KMS-11 (cell line): ENCODE results near the gene ARHGAP44.

ENCODE experiments used
- H2AFZ ChIP-seq: fragments of 200-600 bp; sonication (generic); 2 replicates; pipeline ENCODE4 v1.6.1; 2016; ENCODE audit warnings: antibody characterized with exemption, mixed run types, low read depth
- H3K27ac ChIP-seq: fragments of 200-600 bp; sonication (generic); 2 replicates; pipeline ENCODE4 v1.6.1; 2016; ENCODE audit warnings: mild to moderate bottlenecking, mixed run types
- H3K27me3 ChIP-seq: fragments of 200-600 bp; sonication (generic); 2 replicates; pipeline ENCODE4 v1.6.1; 2017; ENCODE audit warnings: mild to moderate bottlenecking, low read depth, mixed run types, moderate library complexity; ENCODE audit not compliant: insufficient read depth
- H3K36me3 ChIP-seq: fragments of 200-600 bp; sonication (generic); 2 replicates; pipeline ENCODE4 v1.6.1; 2017; ENCODE audit warnings: mild to moderate bottlenecking, mixed run types; ENCODE audit not compliant: insufficient read depth
- H3K4me1 ChIP-seq: fragments of 200-600 bp; sonication (generic); 2 replicates; pipeline ENCODE4 v1.6.1; 2016; ENCODE audit warnings: mild to moderate bottlenecking, low read depth, mixed run types; ENCODE audit not compliant: poor library complexity, severe bottlenecking
- H3K4me2 ChIP-seq: fragments of 200-600 bp; sonication (generic); 2 replicates; pipeline ENCODE4 v1.7.0; 2016; ENCODE audit warnings: mild to moderate bottlenecking, mixed run types
- H3K4me3 ChIP-seq: fragments of 200-600 bp; sonication (generic); IDR thresholded peaks from 2 replicates; pipeline ENCODE4 v1.6.1; 2017; ENCODE audit warnings: low read depth, low read length, mixed read lengths; ENCODE audit not compliant: insufficient read depth
- H3K79me2 ChIP-seq: fragments of 200-600 bp; sonication (generic); 2 replicates; pipeline ENCODE4 v1.6.1; 2016; ENCODE audit warnings: low read depth, mixed run types; ENCODE audit not compliant: insufficient read depth
- H3K9ac ChIP-seq: fragments of 200-600 bp; sonication (generic); 2 replicates; pipeline ENCODE4 v1.6.1; 2016; ENCODE audit warnings: mild to moderate bottlenecking, mixed run types
- H4K20me1 ChIP-seq: fragments of 200-600 bp; sonication (generic); 2 replicates; pipeline ENCODE4 v1.6.1; 2016; ENCODE audit warnings: mild to moderate bottlenecking, mixed run types; ENCODE audit not compliant: insufficient read depth
- TF ChIP-seq, protein P1 (sequence below): fragments of 200-600 bp; sonication (generic); conservative IDR thresholded peaks from 2 replicates; pipeline ENCODE4 v1.6.1; 2017; ENCODE audit warnings: low read depth, mild to moderate bottlenecking, antibody characterized with exemption, low read length, moderate library complexity, mixed read lengths

ARHGAP44 gene

DNA sequence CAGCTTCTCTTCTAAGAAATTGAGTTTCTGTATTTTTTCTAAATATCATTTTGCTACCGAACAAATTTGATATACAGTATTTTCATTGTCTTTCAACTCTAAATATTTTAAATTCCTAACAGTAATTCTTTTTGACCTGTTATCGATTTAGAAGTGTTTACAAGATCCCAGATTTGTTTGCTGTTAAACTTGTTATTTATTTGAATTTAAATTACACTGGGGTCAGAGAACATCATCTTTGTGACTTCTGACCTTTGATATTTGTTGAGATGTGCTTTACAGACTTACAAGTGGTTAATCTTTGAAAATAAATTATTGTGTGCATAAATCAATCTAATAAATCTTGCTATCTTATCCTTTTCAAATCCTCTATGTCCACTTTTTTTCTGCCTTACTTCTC, 94.2 kb downstream of the ARHGAP44 start:
- Histone ChIP-seq H3K79me2 (no peaks in the 10 kb centered on the region), H4K20me1 (no peaks in the 10 kb centered on the region), H3K36me3 (no peaks in the 10 kb centered on the region), H3K27me3 (no peaks in the 10 kb centered on the region), H3K27ac (no peak overlapping the region), H3K4me2 (no peak overlapping the region), H2AFZ (no peak overlapping the region), H3K4me3 (no peak overlapping the region), H3K9ac (no peak overlapping the region), H3K4me1 (no peaks in the 10 kb centered on the region)
- TF ChIP-seq, protein P1, sequence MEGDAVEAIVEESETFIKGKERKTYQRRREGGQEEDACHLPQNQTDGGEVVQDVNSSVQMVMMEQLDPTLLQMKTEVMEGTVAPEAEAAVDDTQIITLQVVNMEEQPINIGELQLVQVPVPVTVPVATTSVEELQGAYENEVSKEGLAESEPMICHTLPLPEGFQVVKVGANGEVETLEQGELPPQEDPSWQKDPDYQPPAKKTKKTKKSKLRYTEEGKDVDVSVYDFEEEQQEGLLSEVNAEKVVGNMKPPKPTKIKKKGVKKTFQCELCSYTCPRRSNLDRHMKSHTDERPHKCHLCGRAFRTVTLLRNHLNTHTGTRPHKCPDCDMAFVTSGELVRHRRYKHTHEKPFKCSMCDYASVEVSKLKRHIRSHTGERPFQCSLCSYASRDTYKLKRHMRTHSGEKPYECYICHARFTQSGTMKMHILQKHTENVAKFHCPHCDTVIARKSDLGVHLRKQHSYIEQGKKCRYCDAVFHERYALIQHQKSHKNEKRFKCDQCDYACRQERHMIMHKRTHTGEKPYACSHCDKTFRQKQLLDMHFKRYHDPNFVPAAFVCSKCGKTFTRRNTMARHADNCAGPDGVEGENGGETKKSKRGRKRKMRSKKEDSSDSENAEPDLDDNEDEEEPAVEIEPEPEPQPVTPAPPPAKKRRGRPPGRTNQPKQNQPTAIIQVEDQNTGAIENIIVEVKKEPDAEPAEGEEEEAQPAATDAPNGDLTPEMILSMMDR, result no peak

DNA sequence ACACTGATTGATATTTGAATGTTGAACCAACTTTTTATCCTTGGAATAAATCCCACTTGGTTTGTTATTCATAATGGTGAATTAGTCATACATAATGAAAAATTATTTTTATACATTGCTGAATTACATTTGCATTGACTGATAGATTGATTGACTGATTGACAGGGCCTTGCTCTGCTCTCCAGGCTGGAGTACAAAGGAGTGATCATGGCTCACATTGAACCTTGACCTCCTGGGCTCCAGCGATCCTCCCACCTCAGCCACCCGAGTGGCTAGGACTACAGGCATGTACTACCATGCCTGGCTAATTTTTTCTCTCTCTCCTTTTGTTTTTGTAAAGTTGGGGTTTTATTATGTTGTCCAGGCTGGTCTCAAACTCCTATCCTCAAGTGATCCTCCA, 97.8 kb downstream of the ARHGAP44 start:
- H3K27me3 ChIP-seq, result no peaks in the 10 kb centered on the region
- no peaks in the 10 kb centered on the region for H4K20me1 ChIP-seq
- H3K27ac ChIP-seq, result no peak overlapping the region
- no peak overlapping the region for H2AFZ ChIP-seq
- no peaks in the 10 kb centered on the region for H3K36me3 ChIP-seq
- no peak overlapping the region for H3K4me2 ChIP-seq
- H3K79me2 ChIP-seq, result no peaks in the 10 kb centered on the region
- TF ChIP-seq, protein P1, result no peak
- no peaks in the 10 kb centered on the region for H3K4me1 ChIP-seq
- H3K4me3 ChIP-seq, result no peak overlapping the region
- H3K9ac ChIP-seq, result no peak overlapping the region

DNA sequence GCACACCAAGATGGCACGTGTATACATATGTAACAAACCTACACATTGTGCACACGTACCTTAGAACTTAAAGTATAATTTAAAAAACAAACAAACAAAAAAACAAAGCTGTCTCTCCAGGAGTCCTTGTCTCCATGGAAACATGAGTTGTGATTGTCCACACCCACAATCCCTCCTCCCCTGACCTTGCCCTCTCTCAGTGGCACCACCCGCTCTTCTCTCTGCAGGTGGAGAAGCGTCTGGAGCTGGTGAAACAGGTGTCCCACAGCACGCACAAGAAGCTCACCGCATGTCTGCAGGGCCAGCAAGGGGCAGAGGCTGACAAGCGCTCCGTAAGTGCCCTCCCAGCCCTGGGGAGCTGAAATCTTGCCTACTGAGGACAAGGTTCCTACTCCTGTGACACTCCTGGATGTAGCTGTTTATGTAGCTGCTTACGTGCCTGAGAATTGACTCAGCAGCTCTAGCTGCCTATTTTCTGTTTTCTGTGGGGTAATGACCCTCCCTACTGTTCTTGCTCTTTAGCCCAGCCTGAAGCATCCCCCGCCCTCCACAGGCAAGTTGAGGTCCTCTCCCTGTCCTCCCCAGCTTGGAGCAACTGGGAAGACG, 107.0 kb downstream of the ARHGAP44 start:
- Histone ChIP-seq H3K27ac (no peak overlapping the region), H3K79me2 (no peaks in the 10 kb centered on the region), H4K20me1 (no peaks in the 10 kb centered on the region), H3K36me3 (no peaks in the 10 kb centered on the region), H3K4me1 (no peaks in the 10 kb centered on the region), H3K27me3 (no peaks in the 10 kb centered on the region), H2AFZ (no peak overlapping the region), H3K4me2 (no peak overlapping the region), H3K9ac (no peak overlapping the region), H3K4me3 (no peak overlapping the region)
- TF ChIP-seq, protein P1, result no peak

DNA sequence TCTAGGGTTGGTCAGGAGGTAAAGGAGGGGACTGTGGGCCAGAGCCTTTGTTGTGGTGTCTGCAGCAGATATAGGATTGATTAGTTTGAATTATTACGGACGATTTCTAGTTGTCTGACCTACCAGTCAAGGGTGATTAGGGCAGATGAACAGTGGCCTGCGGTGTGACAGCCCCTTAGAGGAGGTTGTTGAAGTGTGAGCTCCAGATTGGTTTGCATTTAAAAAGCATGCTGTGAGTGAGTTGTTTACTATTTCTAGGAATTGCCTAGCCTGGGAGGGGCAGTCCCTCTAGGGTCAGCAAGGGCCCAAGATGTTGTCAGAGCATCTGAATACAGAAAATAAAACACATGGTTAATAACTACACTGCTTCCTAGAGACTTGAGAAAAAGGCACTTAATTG, 108.8 kb downstream of the ARHGAP44 start:
- Histone ChIP-seq H3K4me1 (no peaks in the 10 kb centered on the region), H3K36me3 (no peaks in the 10 kb centered on the region), H3K9ac (no peak overlapping the region), H3K27me3 (no peaks in the 10 kb centered on the region), H3K4me2 (no peak overlapping the region), H3K4me3 (no peak overlapping the region), H3K27ac (no peak overlapping the region), H4K20me1 (no peaks in the 10 kb centered on the region), H3K79me2 (no peaks in the 10 kb centered on the region), H2AFZ (no peak overlapping the region)
- TF ChIP-seq, protein P1, result no peak
